ENCODE measurements around the gene METTL17. TPM values are rescaled to one million over a fixed set of nuclear protein-coding genes. Genes with fewer than 3 reads are reported as not detected.
A peak's percentile ranks its signal among the peaks of the same experiment; 100 is the strongest.
"Not testable (repeated sequence)": the region's sequence is repeated elsewhere in the genome, so short reads cannot be mapped to it uniquely, and the experiment has no call there.

Gene METTL17
- total RNA-seq, 2 donors from 2014 or later, result 70.5 to 101 TPM

DNA sequence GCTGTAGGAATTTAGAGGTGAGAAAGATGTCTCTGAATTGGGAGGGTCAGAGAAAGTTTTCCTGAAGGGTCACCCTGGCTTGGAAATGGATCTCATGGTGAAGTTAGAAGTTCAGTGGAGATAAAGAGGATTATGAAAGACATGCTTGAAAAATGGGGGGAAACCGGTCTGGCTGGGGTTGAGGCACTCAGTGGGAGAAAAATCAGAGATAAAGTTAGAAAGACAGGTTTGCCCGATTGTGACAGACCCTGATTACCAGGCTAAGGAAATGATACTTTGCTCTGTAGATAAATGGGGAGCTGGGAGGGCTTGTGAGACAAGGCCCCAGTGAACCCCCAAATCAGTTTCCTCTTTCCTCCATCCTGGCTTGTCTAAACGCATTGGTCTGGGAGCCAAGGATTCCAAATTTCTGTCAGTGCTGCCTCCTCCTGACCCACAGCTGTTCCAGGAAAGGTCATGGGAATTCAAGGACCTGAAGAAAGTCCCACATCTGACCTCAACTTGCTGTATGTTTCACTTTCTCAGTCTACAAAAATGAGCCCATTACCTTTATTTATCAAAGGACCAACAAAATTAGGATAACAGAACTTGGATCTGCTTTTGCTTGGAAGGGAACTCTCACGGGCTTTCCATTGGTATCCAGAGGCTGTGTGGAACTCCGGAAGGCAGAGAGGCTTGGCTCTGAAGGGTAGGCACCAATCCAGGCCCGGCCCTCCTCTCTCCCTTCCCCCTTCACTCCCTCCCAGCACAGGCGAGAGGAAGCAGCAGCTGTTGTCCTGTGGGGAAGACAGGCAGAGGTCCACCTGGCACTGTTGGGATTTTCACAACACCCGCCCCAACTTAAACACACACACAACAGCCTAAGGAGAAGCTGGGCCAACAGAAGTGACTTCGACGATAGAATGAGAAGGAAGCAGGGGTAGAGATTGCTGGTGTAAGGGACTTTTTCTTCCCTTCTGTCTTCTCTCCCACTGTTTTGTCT is 49.0 kb downstream of the METTL17 start:
- no peaks in the 10 kb centered on the region for H3K4me1 Mint-ChIP-seq (ENCODE audit: low read depth in 2 of 2)
- H3K27me3 Mint-ChIP-seq, result peaks cover 18 to 27% of the 10 kb centered on the region in 2 donors
- no peaks in the 10 kb centered on the region for H3K9me3 Mint-ChIP-seq
- DNase-seq (ENCODE audit: low spot score) (no peak), ATAC-seq (no peak)
- no peak overlapping the region for H3K27ac Mint-ChIP-seq
- H3K36me3 Mint-ChIP-seq, result no peaks in the 10 kb centered on the region
- H3K4me3 Mint-ChIP-seq, result no peak overlapping the region

GRCh38 chr14:21039585-21040369 is 50.0 kb downstream of the METTL17 start:
- Mint-ChIP-seq H3K27me3 (peaks cover 24 to 32% of the 10 kb centered on the region in 2 donors), H3K4me1 (ENCODE audit: low read depth in 2 of 2) (peaks cover 0 to 5% of the 10 kb centered on the region in 2 donors), H3K4me3 (no peak overlapping the region), H3K27ac (no peak overlapping the region), H3K9me3 (no peaks in the 10 kb centered on the region), H3K36me3 (no peaks in the 10 kb centered on the region)
- ATAC-seq, result no peak
- no peak for DNase-seq (ENCODE audit: low spot score)

DNA sequence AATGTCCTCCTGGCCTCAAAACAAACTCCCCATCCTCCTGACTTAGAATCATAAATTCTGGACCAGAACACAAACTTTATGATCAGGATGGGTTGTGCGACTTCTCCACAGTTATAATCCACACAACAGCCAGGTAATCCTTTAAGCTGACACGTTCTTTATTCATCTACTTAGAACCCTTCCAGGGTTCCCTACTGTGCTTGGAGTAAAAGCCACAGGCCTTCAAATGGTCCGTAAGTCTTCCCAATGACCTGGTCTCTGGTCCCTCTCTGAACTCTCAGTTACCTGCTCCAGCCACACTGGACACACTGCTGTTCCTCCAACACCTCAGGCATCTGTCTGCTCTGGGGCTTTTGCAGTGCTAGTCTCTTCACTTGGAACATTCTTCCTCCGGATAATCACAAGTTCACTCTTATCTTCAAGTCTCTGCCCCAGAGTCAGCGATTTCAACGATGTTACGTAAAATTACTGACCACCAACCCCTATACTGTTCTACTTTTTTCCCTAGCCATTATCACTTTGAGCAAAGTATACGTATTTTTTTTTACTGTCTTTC is 50.7 kb downstream of the METTL17 start:
- Mint-ChIP-seq H3K27me3 (peaks cover 31 to 32% of the 10 kb centered on the region in 2 donors), H3K27ac (no peak overlapping the region), H3K4me1 (ENCODE audit: low read depth in 2 of 2) (peaks cover 0 to 5% of the 10 kb centered on the region in 2 donors), H3K4me3 (no peak overlapping the region), H3K9me3 (no peaks in the 10 kb centered on the region), H3K36me3 (no peaks in the 10 kb centered on the region)
- ATAC-seq (no peak), DNase-seq (ENCODE audit: low spot score) (no peak)

- not testable (repeated sequence) for H3K36me3 Mint-ChIP-seq; DNase-seq (ENCODE audit: low spot score); H3K4me1 Mint-ChIP-seq (ENCODE audit: low read depth in 2 of 2); H3K27ac Mint-ChIP-seq; H3K9me3 Mint-ChIP-seq; ATAC-seq; H3K4me3 Mint-ChIP-seq
- peaks cover 32 to 35% of the 10 kb centered on the region in 2 donors for H3K27me3 Mint-ChIP-seq
These were observed 51.2 kb downstream of the METTL17 start for GRCh38 chr14:21040941-21041340.

DNA sequence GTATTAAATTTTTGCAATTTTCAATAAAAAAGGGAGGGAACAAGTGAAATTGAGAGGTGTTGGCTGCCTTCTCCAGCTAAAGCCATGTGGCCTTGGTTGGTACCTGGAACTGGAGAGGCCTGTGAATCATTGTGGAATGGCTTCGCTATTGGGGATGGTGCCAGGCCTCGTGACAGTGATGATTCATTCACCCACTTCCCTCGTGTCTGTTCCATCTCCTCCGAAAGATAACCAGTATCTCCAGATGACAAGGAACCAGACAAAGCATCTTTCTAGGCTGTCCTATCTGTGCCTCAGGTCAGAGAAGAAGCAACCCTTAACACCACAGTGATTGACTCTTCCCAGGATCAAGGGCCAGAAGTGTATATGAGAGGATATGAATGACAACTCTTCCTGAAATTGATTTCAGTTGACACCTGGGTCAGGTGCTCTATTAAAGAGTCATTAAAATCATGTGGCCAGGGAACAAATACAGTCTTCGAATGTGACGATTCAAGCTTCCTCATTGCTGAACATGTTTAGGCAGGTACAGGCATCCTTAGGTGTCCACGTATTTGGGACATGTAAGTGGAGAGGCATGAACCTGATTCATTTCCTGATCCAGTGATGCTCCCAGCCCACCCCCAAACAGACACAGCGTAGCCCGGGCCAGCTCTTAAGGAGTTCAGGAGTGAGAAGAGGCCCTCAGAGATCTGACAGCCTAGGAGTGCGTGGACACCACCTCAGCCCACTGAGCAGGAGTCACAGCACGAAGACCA is 52.1 kb downstream of the METTL17 start, which contains the start of gene RNASE7:
Gene RNASE7 (plus strand): TSS at position 687 of the 758 bp plus-strand sequence. CDS start 631 bp downstream, outside the sequence.
- no peak within 1 kb of the TSS for H3K27ac Mint-ChIP-seq
- H3K4me1 Mint-ChIP-seq (ENCODE audit: low read depth in 2 of 2), result peaks cover 0 to 5% of the 10 kb centered on the region in 2 donors
- ATAC-seq, result peak in 1 of 2 donors; percentile 28

GRCh38 chr14:21042918-21043317 is 53.1 kb downstream of the METTL17 start:
- peaks cover 29 to 30% of the 10 kb centered on the region in 2 donors for H3K27me3 Mint-ChIP-seq
- no peak overlapping the region for H3K27ac Mint-ChIP-seq
- no peak for DNase-seq (ENCODE audit: low spot score)
- no peaks in the 10 kb centered on the region for H3K9me3 Mint-ChIP-seq
- peaks cover 0 to 5% of the 10 kb centered on the region in 2 donors for H3K4me1 Mint-ChIP-seq (ENCODE audit: low read depth in 2 of 2)
- ATAC-seq, result peak in 1 of 2 donors; percentile 45
- no peaks in the 10 kb centered on the region for H3K36me3 Mint-ChIP-seq
- no peak overlapping the region for H3K4me3 Mint-ChIP-seq

More for the DNA sequence above, 52.1 kb downstream of the METTL17 start, which contains the start of gene RNASE7:
- no peak within 1 kb of the TSS for H3K4me3 Mint-ChIP-seq
- no peak for DNase-seq (ENCODE audit: low spot score)
- H3K36me3 Mint-ChIP-seq, result no peaks in the 10 kb centered on the region
- H3K9me3 Mint-ChIP-seq, result no peaks in the 10 kb centered on the region
- peaks cover 32 to 34% of the 10 kb centered on the region in 2 donors for H3K27me3 Mint-ChIP-seq

- no peak for DNase-seq (ENCODE audit: low spot score)
- Mint-ChIP-seq H3K4me3 (no peak overlapping the region), H3K36me3 (no peaks in the 10 kb centered on the region), H3K27me3 (peaks cover 27 to 29% of the 10 kb centered on the region in 2 donors), H3K4me1 (ENCODE audit: low read depth in 2 of 2) (peaks cover 0 to 5% of the 10 kb centered on the region in 2 donors), H3K9me3 (no peaks in the 10 kb centered on the region), H3K27ac (no peak overlapping the region)
- peak in 1 of 2 donors; percentile 13 for ATAC-seq
These were observed 53.7 kb downstream of the METTL17 start for GRCh38 chr14:21043387-21043973.

DNA sequence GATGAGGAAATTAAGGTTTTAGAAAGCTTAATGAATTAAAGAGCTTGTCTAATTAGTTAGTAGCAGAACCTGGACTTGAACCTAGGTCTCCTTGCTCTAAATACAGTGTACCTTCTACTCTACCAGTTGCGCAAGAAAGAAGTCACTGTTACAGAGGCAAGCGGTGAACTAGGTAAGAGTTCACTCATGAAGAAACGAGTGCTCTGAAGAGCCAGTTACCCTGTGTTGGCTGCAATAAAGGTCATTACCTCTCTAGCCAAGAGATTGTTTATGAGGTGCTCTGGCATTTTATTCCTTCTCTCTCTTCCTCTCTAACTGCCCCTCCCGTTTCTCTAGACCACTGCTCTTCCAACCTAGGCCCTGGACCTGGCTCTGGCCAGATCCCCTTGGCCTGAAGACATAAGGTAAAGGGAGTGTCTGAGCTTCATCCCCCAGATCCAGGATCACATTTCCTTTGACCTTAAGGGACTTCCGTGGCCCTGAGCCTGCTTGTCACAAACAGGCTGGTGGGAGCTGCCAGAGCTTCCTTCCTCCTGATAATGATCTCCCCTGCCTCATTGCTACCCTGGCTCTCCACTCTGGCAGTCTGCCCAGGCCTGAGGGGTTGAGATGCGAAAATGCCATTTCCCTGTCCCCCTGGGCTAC is 54.3 kb downstream of the METTL17 start:
- DNase-seq (ENCODE audit: low spot score), result no peak
- peak in 1 of 2 donors; percentile 15 for ATAC-seq
- H3K9me3 Mint-ChIP-seq, result no peaks in the 10 kb centered on the region
- no peak overlapping the region for H3K4me3 Mint-ChIP-seq
- H3K4me1 Mint-ChIP-seq (ENCODE audit: low read depth in 2 of 2), result peaks cover 0 to 5% of the 10 kb centered on the region in 2 donors
- no peaks in the 10 kb centered on the region for H3K36me3 Mint-ChIP-seq
- H3K27me3 Mint-ChIP-seq, result peaks cover 29% of the 10 kb centered on the region in 2 donors
- no peak overlapping the region for H3K27ac Mint-ChIP-seq

Other genes starting within 250 kb of the METTL17 start
- gene EDDM3A, start 244.1 kb upstream of the METTL17 start, total RNA-seq, result not detected
- gene EDDM3B, start 221.6 kb upstream of the METTL17 start, total RNA-seq, result not detected
- 1 to 10 TPM in 1 of 2 donors, under 1 TPM in 1; 0.56 to 1.3 TPM for gene RNASE6, start 208.7 kb upstream of the METTL17 start, total RNA-seq
- gene RNASE1, start 187.1 kb upstream of the METTL17 start, total RNA-seq, result not detected
- not detected for gene RNASE3, start 98.6 kb upstream of the METTL17 start, total RNA-seq
- not detected for gene RNASE2, start 34.5 kb upstream of the METTL17 start, total RNA-seq
- gene SLC39A2, start 9.3 kb downstream of the METTL17 start, total RNA-seq, result under 1 TPM in 1 of 2 donors, not detected in 1; 0.53 TPM
- 1 to 10 TPM; 1.9 to 3.1 TPM for gene NDRG2, start 35.1 kb downstream of the METTL17 start, total RNA-seq
- gene TPPP2, start 40.2 kb downstream of the METTL17 start, total RNA-seq, result not detected
- gene RNASE13, start 44.8 kb downstream of the METTL17 start, total RNA-seq, result not detected
- gene RNASE7, start 52.4 kb downstream of the METTL17 start, total RNA-seq, result not detected
- not detected for gene RNASE8, start 67.8 kb downstream of the METTL17 start, total RNA-seq
- under 1 TPM; 0.36 to 0.75 TPM for gene ARHGEF40, start 80.3 kb downstream of the METTL17 start, total RNA-seq
- gene ZNF219, start 108.7 kb downstream of the METTL17 start, total RNA-seq, result 1 to 10 TPM; 4.5 to 9.5 TPM
- gene TMEM253, start 111.1 kb downstream of the METTL17 start, total RNA-seq, result not detected
- gene OR5AU1, start 166.1 kb downstream of the METTL17 start, total RNA-seq, result not detected

All from natural killer cell treated with Interleukin-12 subunit alpha and Interleukin-12 subunit beta and Interleukin-15 and Interleukin-18, amount 100 ng/mL, for 72 hours (primary cell).